Activated T-cell treated with anti-CD3 and anti-CD28 coated beads for 48 hours (primary cell): ENCODE measurements around the gene SNAP23.
A peak's percentile ranks its signal among the peaks of the same experiment; 100 is the strongest.
"Not testable (repeated sequence)": the region's sequence is repeated elsewhere in the genome, so short reads cannot be mapped to it uniquely, and the experiment has no call there.

Source experiments
- DNase-seq: peaks from one replicate; pipeline ENCODE4 v3.0.0-alpha.2; 2020; ENCODE audit warnings: low read depth

SNAP23 gene

DNA sequence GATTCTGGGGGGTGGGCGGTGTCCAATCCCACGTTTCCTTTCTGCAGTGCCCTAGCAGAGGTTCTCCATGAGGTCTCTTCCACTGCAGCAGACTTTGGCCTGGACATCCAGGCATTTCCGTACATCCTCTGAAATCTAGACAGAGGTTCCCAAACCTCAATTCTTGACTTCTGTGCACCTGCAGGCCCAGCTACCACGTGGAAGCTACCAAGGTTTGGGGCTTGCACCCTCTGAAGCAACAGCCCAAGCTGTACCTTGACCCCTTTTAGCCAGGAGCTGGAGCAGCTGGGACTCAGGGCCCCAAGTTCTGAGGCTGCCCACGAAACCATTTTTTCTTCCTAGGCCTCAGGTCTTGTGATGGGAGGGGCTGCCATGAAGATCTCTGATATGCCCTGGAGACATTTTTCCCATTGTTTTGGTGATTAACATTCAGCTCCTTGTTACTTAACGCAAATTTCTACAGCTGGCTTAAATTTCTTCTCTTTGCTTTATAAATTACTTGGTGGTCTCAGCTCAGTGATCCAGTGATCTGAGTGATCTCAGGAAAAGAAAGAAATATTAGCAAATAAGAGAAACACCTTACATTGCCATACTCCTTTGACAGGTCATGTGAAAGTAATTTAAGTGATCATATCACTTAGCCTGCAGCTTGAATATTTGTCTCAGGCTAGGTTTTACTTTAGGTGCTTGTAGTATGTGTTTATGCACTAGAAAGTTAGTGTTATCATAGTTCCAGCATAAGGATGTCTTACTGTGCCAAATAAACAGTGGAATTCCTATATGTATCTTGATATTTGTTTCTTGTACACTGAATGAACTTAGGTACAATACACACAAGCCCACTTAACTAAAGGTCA lies 3.0 kb downstream of the SNAP23 start:
- DNase-seq = no peak

GRCh38 chr15:42499858-42500609 lies 4.6 kb downstream of the SNAP23 start:
- DNase-seq = no peak

- no peak for DNase-seq
These were observed 7.0 kb downstream of the SNAP23 start for GRCh38 chr15:42502477-42502876.

DNA sequence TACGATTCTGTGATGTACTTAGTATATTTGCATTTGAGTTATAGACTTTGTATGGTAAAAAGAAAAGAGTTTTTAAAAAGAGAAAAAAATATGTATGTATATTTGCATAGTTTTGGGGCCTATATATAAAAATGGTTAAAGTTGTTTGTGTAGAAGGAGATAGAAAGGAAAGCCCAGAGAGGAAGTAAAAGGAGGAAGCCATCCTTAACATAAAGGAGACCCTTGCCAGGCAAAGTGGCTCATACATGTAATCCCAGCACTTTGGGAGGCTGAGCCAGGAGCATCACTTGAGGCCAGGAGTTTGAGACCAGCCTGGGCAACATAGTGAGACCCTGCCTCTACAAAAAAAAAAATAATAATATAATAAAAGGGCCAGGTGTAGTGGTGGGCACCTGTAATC lies 8.4 kb downstream of the SNAP23 start:
- DNase-seq = no peak

GRCh38 chr15:42504631-42505030 lies 9.2 kb downstream of the SNAP23 start:
- no peak for DNase-seq

- DNase-seq = no peak
These were observed 12.1 kb downstream of the SNAP23 start for GRCh38 chr15:42507514-42507913.

DNA sequence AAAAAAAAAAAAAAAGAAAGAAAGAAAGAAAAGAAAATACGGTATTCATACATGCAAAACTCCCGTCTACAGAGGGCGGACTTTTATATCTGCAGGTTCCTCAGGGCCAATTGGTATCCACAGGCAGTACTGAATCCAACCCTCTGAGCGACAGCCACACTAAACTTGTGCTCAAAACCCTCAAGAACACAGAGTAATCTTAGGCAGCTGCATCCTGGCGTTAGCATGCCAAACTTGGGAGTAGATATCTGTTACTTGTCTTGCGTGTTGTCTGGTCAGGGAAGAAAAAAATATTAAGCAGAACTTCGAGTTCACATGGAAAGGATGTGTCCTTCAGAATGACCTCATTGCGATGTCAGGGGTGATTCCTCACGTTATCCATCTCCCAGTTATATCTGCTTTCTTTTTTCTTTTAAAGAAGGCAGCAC lies 12.8 kb downstream of the SNAP23 start:
- no peak for DNase-seq

DNA sequence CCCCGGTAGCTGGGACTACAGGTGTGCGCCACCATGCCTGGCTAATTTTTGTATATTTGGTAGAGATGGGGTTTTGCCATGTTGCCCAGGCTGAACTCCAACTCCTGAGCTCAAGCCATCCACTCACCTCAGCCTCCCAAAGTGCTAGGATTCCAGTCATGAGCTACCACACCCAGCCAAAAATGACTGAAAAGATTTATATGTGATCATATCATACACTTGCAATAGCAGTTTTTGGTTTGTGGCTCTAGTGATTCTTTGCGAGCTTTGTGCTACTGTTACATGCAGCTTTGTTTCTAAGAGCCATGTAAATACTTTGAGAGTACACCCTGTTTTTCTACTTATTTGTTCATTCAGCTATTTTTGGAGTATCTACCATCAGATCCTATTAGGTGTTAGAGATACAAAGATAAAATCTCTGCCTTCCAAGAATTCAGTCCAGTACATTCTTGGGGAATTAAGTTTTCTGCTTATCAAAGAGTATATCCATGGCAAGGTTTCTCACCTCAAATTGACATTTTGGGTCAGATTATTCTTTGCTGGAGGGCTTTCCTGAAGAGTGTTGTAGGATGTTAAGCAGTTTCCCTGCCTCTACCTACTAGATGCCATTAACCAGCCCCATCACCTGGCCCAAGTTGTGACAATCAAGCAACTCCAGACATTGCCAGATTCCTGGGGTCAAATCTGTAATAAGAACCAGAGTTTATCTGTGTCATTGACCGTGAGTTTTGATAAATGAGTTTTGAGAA lies 15.0 kb downstream of the SNAP23 start:
- no peak for DNase-seq

GRCh38 chr15:42511007-42511391 lies 15.6 kb downstream of the SNAP23 start:
- no peak for DNase-seq

DNA sequence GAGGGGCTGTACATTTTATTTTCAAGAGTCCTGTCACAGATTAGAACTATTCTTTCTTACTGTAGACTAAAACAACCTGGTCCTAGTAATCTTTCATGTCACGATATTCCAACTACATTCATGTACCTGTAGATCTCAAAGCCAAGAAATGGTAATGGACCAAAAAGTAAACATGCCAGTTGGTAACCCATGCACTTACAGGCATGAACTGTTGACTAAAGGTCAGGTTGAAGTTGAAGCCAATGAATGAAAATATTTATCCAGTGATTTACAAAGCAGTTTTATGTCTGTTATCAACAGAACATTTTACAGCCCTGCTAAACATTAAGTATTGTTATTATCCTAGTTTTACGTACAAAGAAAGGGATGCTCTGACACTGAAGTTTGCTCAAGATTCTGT lies 27.9 kb downstream of the SNAP23 start:
- DNase-seq = no peak

GRCh38 chr15:42528970-42529369 lies 33.5 kb downstream of the SNAP23 start:
- DNase-seq = no peak

- no peak for DNase-seq
These were observed 37.8 kb downstream of the SNAP23 start for GRCh38 chr15:42533246-42533645.

GRCh38 chr15:42544853-42545629 lies 49.6 kb downstream of the SNAP23 start:
- DNase-seq = no peak

DNA sequence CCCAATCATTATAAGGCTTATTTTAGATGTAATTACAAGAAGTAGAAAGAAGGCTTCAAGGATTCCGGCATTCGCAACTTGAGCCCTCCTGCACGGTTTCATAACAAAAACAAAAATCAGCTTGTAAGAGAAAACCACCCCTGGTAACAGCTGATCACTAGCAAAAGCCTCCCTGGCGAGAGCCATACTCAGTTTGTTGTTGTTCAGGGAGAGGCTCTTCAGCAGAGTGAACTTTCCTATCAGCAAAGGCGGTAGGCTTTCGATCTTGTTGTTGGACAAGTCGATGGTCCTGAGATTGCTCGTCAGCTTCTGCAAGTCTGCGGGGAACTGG lies 52.4 kb downstream of the SNAP23 start:
- no peak for DNase-seq

DNA sequence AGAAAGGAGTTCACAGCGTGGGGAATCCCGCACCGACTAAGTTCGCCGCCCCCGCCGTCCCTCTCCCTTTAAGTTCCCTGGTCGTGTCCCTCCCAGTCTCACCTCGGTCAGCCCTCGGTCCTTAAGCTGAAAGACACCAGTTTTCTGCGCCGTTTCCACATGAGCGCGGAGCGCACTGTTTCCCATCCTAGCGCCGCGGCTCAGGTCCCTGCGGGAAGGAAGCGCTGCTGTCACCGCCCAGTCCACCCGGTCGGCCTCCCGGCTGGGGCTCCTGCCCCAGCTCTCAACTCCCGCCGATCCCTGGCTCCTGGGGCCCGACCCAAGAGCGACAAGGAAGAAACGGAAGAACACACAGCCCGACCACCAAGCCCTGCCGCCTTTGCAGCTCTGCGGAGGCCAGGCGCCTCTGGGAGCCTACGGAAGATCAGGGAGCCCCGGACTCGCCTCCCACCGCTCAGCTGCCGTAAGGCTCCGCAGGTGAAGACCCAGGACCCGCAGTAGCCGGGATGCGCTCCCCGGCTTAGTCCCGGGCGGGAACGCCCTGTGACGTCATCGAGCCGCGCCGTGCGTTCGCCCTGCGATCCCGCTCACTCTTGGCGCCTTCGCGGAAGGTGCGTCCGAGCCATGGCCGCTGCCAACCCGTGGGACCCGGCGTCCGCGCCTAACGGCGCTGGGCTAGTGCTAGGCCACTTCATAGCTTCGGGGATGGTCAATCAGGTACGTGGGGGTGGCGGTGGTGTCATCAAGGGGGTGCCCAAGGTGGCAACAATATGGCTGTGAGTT lies 53.0 kb downstream of the SNAP23 start, which contains the start of the genes HAUS2 and LRRC57:
Gene HAUS2, plus strand, starts transcription at position 590 of the 783 bp plus-strand sequence. Its CDS starts 35 bp downstream, at position 625.
Gene LRRC57, minus strand, starts transcription at position 545 of the 783 bp plus-strand sequence. Its CDS starts 359 bp downstream, at position 186.
- DNase-seq = peak; percentile 87

DNA sequence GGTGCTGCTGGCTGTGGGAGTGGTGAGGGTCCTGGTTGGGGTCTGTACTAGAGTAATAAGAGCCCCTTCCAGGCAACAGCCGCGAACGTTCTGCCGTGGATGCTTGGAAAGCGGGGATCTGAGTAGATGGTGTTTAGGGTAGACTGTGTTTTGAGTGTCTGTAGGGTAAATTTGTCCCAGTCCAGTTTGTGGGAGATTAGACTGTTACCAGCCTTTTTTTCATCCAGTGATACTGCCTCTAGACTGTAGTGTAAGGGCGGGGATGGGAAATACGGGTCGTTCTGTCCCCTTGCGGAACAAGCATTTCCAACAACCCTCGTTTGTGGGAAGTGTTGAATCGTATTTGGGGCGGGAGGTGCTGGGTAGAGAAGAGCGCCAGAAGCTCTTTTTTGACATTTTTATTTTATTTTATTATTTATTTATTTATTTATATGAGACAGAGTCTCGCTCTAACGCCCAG lies 53.6 kb downstream of the SNAP23 start:
- no peak for DNase-seq

GRCh38 chr15:42549741-42550392 lies 54.4 kb downstream of the SNAP23 start:
- DNase-seq = no peak

DNA sequence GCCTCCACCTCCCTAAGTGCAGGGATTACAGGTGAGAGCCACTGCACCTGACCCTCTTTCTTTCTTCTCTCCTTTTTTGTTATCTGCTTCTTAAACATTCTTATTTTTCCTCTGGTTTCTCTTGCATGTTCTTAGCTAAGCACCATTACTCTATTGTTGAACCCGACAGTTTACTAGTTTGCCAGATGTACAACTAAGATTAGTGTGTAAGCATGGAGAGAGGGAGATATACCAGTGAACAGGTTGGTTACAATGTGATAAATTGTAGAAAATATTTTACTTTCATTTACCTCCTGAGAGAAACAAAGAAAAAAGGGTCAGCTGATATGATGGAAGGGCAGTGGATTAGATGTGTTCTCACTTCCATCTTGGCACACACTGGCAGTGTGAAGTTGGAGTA lies 58.1 kb downstream of the SNAP23 start:
- no peak for DNase-seq

- DNase-seq = not testable (repeated sequence)
These were observed 61.2 kb downstream of the SNAP23 start for GRCh38 chr15:42556550-42557207.

GRCh38 chr15:42558739-42559138 lies 63.3 kb downstream of the SNAP23 start:
- DNase-seq = no peak
